ENCODE measurements around the gene PPAT.

GRCh38 chr4:56405016-56405415 lies 30.4 kb downstream of the PPAT start:
- TF ChIP-seq CTCF (conservative IDR thresholded peaks at IDR 0.05) (no peak), ZFX (IDR thresholded peaks at IDR 0.05) (no peak)

Data from C4-2B (cell line).